Measurements from ENCODE around the gene ST3GAL5.

The ST3GAL5 gene

DNA sequence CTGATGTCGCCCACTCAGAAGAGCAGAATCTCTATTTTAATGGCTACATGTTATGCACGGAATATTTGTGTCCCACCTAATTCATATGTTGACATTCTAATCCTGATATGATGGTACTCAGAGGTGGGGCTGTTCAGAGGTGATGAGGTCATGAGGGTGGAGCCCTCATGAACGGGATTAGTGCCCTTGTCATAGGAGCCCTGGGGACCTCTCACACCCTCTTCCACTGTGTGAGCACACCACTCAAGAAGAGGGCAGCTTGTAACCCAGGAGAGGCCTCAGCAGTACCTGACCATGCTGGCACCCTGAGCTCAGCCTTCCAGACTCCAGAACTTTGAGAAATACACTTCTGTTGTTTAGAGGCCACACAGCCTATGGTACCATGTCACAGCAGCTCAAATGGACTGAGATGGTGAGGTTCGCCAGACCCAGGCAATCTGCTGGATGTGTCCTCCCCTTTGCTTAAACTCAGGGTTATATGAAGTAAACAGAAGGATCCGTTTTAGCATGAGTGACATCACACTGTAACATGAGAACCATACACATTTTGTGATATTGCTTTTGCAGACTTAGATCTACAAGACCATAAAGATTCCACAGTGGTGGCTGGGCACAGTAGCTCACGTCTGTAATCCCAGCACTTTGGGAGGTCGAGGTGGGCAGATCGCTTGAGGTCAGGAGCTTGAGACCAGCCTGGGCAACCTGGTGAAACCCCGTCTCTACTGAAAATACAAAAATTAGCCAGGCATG lies 86.3 kb downstream of the ST3GAL5 start:
- DNase-seq: no peak

DNA sequence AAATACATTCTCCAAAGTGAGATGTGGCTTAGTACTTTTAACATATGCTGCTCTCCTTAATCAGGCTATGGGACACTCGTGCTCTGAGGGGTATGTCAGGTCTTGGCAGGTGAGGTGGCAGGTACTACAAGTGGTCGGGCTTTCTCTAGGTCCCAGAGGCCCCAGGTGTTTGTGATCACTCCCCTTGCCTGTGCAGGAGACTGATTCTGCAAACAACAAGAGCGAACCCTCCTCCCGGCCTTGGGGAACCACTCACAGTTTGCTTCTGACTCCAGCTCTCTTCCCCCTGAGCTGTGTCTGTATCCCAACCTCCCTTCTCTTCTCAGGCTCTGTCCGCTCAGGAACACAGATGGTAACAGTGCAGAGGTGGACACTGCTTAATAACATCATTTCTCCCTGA lies 86.9 kb downstream of the ST3GAL5 start:
- DNase-seq: no peak

DNA sequence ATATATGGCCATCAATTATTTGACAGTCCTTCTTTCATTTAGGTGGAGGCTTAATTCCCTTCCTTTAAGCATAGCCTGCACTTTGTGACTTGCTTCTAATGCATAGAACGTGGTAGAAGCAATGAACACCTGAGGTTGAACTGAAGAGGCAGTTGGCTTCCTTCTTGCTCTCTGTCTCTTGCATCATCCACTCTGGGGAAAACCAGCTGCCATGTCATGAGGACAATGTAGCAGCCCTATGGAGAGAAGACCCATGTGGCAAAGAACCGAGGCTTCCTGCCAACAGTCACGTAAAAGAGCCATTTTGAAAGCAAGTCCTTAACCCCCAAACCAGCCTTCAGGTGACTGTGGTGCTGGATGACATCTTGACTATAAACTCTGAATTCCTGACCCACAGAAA lies 88.2 kb downstream of the ST3GAL5 start:
- DNase-seq: no peak

DNA sequence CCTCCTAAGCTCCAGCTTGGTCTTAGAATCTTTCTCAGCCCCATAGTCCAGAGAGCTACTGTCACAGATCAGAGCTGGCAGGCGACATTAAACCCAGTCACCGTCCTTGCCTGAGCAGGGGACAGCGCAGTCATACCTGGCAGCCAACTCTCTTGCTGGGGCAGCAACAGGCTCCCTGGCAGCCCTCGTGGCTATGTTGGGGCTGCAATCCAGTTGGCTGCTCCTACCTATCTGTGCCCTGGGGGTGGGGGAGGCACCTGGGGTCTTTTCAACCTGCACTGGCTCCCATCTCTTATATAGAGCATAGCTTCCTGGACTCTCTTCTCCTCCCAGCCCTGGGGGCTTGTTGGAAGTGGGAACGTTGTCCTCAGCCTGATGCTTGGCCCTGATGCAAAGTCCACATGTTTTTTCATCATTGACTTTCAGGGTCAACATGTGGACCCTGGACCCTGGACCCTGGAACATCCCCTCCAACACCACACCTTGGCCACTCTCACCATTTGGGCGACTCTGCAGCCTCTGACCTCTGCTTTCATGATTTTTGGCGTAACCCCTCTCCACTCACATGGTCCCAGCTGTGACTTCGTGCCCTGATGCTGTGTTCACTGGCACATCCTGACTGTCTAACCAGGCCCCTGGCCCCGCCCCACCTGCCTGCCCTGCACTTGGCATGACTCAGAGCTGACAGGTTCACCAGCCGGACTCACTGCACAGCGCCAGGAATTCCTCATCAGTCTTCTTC lies 89.4 kb downstream of the ST3GAL5 start:
- no peak for DNase-seq

DNA sequence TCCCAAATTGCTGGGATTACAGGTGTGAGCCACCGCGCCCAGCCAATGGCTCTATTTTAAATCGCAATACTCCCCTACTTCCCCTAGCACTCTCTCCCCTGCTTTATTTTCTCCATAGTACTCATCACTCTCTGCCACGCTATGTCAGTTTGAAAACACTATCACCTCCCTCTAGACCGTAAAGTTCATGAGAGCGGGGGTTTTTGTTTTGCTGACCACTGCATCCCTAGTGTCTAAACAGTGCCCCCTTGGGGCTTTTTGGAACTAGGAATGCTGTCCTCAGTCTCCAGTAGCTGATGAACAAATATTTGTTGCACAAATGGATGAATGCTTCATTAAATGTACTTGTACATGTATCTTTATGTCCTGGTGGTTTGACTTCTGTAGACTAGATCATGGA lies 90.9 kb downstream of the ST3GAL5 start:
- DNase-seq: peak; percentile 45

DNA sequence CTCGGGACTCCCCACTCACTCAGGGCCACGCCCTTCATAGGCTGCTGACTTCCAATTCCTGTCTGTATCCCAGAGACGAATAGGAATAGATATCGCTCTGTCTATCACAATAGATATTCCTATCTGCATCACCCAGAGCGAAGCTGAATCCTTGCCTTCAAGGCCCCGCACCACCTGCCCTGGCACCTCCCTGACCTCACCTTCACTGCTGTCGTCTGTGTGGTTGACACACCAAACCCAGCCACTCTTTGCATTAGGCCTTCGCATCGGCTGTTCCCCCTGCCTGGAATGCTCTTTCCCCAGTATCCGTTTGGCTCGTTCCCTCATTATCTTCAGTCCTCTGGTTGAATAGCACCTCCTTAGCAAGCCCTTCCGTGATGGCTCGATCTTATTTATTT lies 91.5 kb downstream of the ST3GAL5 start:
- no peak for DNase-seq

DNA sequence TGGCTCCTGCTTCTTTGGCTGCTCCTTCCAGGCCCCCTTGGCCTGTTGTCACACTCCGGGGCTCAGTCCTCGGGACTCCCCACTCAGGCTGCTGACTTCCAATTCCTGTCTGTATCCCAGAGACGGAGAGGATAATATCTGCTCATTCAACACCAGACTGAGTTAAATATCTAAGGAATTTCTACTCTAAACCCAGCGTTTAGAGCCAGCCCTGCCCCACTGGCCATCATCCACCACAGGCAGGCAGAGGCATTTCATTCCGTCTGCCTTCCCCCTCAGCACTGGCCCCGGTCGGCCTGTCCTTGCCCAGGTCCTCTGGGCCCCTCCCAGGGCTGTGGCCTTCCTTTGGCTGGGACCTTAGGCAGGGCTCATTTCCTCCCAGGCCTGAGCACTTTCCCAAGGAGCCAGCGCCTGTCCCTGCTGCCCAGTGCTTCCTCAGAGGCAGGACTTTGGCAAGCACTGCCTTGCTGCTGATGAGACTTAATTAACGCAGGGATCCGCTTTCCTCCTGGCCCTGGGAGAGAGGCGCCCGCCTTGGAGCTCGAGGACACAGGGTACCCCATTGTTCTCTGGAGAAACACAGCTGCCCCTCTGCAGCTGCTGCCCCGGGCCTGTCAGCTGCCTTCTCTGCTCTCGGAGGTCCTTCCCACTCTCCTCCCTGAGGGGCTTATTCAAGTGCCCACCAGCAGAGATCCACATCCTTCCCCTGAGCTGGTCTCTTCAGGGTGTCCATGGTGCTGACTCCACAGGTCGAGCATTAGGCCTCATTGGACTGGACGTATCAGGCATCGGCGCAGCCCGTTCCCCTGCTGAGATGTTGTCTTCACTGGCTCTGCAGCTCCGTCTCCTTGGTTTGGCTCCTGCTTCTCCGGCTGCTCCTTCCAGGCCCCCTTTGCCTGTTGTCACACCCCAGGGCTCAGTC lies 92.2 kb downstream of the ST3GAL5 start:
- peak; percentile 35 for DNase-seq

DNA sequence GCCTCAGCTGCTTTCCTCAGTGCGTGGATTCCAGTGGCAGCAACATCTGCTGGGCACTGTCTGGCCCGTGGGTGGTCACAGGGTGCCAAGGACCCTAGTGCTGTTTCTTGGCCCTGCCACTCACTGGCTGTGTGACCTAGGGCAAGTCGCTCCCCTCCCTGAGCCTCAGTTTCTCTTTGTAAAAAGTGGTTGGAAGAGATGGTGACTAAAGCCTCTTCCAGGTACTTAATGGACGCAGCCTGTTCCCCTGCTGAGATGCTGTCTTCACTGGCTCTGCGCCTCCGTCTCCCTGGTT lies 92.8 kb downstream of the ST3GAL5 start:
- DNase-seq: no peak

DNA sequence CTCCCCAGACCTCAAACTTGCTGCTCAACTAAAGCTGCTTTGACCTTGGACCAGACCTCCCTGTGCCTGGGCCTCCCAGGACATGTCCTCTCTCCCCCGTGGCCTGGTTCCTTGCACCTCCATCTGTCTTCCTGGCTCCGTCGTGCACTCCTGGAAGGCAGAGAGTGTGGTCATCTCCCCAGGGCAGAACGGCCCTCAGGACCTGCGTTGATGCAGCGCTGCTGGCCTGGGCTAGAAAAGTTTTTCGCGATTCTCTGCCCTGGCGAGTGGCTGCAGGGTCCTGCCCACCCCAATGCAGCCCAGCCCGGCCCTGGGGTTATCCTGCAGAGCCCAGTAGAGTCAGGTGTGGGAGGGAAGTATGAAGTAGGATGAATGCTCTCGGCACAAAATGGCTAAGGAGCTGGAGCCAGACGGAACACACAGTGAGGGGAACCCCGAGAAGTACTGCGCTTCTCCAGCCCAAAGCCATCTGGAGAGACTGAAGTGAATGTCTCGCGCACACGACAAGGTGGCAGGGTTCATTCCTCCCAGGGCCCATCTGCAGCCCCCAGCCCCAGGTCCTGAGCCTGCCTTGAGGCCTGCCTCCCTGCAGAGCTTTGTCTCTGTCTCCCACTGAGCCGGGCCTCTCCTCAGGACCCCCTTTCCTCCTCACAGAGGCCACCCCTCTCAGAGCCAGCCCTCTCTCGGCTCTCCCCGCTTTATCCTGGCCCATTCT lies 93.3 kb downstream of the ST3GAL5 start:
- DNase-seq: no peak

DNA sequence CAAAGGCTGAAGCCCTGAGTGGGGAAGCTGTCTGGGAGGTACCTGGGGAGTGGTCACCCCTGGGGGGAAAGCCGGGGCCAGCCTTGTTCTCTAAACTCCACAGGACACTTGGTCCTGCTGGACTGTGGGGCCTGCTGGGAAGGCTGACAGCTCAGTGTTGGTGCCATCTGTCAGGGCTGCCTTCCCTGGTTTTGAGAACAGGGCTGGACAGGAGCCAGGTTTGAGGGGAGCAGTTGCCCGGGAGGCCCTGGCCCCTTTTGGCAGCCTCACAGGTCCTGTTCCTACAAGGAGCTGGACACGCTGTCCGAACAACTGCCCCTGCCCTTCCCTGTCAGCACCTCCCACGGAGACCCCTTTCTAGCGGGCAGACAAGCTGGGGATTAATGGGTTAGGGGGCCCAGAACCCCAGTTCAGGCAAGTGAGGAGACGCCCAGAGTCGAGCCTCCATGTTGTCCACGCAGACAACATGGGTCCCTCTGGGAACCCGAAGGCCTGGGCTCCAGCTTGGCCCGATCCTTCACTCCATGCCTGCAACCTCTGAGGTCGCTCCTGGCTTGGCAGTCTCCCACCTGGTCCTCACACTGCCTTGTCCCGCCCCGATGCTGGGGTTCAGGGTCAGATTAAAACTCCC lies 94.2 kb downstream of the ST3GAL5 start:
- DNase-seq: no peak

DNA sequence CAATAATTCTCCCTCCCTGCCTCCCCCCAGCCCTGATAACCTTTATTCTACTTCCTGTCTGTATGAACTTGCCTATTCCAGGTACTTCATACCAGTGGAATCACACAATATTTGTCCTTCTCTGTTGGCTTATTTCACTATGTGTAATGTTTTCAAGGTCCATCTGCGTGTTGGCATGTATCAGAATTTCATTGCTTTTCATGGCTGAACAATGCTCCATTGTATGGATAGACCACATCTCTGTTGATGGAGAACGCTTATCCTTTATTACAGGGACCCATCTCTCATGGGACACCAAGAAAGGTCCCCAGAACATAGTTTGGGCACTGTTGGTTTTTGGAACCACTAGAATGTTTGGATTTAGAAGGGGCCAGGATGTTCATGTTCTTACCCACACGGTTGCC lies 94.8 kb downstream of the ST3GAL5 start:
- no peak for DNase-seq

DNA sequence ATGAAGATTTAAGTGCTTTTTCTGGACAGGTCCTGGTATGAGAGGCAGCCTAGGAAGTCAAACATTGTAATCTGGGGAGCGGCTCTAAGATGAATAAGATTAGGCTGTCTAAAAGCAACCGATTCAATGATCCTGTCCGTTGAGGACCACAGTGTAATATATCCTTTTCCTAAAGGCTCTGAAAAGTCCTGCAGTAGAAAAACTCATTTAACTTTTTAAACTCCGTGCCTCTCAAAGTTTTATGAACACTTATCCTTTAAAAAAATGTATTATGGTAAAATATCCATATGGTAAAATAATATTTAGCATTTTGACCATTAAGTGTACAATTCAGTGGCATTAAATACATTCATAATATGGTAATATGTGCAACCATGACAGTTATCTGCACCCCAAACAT lies 95.2 kb downstream of the ST3GAL5 start:
- DNase-seq: no peak

DNA sequence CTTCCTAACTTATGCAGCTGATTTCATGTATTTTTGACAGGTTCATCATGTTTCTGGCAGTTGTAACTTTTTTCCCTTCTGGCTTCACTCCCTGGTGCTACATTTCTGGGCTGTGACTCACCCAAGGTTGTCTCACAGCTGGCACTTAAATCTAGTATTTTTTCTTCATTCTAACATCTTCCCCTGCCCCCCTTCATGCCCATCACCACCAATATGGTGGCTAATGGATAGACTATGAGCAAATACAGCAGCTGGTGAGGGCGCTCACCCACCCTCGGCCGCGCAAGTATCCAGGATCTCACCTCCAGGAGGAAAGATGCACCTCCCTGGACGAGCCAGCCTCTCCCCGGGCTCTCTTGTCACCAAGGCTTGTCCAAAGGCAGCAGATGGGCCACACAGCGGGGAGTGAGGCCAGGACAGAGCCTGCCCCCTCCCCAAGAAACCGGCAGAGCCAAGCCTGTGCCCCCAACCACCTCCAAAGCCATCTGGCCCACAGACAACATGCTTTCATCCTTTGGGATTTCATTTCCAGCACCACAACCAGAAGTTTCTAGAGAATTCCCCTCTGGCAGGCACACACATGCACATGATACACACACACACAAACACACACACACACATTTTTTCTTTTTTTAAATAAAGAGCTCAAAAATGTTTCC lies 95.9 kb downstream of the ST3GAL5 start:
- no peak for DNase-seq

DNA sequence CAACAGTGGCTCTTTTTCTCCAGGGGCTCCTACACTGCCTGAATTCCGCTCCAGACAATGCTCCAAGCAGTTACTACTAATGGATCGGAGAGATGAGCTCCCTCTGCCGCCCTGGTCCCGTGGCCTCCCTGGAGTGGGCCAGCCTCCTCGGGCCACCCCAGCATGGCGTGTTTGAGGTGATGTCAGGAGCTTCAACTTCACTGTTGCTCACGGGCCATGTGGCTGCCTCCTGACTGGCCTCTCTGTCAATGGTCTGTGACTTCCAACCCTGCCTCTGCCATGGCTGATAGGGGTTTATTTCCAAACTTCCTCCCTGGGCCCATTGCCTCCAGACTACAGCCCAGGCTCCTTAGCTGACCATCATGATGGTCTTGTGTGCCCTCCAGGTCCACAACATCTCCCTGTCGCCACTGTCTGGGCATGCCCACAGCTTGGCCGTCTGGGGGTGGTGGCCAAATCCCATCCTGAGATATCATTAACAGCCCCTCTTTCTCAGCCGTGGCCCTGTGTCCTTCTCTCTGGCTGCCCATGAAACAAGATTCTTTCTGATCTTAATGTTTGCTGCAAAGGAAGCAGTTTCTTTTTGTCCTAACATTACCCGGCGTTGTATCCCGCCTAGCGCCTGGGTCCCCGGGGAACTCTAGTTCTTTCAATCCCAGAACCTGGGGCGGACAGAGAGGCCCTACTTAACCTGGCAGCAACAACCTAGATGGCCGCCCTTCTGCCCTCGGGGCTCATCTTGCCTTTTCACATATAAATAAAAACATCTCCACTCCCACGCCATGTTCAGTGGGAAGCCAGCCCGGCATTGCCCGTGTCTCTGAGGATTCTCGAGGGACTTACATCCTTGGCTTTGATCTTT lies 96.9 kb downstream of the ST3GAL5 start:
- DNase-seq: no peak

DNA sequence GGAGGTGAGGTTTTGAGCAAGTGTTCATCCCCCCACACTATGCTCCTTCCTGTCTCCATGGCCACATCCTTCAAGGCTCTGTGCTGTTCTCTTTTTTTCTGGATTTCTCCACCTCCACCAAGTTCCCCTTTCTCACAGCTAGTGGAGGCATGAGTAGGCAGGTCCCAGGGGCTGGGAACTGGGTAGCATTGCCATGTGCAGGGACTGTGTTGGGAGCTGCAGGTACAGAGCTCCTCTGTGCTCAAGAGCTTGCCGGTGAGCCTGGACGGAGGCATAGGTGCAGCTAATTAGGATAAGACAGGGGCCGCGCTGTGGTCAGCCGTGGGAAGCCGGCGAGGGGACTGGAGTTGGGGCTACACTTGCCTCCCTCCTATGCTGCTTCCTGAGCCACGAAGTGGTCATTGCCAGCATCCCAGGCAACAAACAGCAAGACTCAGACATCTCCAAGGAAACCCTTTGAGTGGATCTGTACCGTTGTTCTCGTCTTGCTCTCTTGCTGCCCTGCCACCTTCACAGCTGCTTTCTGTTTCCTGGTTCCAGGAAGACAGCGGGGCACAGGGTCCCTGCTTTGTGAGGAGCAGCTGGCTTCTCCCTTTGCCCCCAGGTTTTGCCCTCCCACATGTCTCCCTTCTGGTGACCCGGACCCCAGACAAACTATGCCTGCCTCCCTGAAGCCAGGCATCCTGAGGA lies 98.1 kb downstream of the ST3GAL5 start:
- no peak for DNase-seq

DNA sequence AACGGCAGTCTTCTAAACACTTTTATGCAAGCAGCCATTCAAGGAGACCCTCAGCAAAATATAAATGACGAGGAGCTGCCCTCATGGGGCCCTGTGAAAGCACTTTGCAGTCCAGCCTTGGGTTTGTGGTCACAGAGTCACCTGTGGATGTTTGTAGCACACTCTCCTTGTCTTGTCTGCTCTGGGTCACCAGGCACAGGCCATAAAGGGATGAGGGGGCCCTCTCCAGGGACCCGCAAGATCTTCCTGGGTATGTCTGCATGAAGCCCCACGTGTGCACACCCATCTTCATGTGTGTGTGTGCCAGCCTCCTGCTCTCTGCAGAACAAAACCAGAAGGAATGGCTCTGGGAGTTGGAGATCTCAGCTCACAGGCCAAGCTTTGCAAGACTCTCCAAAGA lies 98.8 kb downstream of the ST3GAL5 start:
- DNase-seq: no peak

DNA sequence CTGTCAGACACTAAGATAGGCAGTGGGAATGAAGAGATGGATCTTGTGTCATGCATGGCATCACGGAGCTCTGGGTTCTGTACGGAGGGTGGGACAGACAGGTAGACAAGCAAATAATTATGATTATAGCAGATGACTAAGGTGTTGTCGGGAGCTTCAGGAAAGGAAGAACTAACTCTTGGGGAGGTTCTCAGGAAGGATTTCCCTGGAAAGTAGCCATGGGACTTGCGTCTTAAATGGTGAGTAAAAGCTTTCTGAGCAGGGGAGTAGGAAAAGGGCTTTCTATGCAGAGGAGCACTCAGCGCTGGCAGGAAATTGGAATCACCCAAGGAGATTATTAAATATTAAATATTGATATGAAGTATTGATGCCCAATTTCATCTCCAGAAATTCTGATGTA lies 99.5 kb downstream of the ST3GAL5 start:
- no peak for DNase-seq

DNA sequence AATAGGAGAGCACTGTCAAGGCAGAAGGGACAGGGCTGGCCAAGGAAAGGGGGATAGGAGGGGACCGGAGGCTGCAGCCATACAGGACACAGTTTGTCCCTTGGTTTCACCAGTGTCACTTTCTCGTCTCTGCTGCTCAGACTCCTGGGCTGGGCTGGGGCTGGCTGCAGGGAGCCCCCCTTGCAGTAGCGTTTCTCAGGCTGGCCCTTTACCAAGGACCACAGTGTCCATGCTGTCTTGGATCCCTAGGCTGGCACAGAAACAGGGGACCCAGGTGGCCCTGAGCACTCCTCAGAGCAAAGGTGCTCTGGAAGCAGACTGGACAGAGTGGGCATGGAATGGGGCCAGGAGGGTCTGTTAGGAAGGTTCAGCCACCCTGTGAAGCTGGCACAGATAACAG lies 100.2 kb downstream of the ST3GAL5 start:
- no peak for DNase-seq

DNA sequence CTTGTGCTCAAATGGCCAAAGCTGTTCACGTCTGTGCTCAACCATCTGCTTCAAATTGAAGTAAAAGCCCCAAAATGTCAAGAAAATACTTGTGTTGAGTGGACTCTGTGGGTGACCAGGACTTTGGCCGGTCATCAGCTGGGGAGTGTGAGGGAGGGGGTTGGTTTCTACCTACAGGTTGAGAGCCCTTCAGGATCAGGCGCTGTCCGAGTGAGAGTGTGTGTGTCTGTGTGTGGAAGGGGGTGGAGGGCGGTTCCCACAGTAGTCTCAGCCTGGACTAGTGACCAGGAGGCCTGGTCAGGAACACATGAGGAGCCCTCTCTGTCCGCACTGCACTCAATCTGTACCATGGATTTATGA lies 100.8 kb downstream of the ST3GAL5 start:
- no peak for DNase-seq

DNA sequence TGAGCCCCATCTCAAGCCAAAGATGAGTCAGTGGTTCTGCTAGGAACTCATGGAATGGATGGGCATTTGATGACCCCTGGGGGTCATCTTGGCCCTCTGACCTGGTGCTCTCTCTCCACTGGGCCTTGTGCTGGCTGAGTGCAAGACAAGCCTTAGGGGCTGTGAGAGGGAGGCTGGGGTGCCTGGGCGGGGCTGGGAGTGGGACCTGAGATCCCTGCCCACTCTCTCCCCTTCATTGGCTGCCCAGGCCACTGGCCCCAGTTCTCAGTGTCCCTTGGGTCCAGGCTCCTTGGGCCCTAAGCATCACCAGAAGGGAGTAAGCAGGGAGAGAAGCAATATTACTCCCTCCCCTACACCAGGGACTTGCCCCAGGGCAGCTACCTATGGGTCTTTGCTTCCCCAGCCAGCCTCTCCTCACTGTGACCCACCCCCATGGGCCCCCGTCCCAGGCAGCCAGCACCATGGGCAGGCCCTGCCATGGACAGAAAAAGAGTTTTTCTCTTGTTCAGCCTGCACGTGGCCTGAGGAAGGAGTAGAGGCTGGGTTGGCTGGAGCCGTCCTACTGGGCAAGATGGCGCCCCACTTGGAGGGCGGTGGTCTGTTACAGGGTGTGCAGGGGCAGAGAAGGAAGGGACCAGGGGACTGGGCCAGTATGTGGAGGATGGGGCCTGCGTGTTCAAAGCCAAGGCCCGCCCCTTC lies 101.4 kb downstream of the ST3GAL5 start:
- DNase-seq: no peak

Data from COR-L47 (cell line).